IMR-90 (cell line): ENCODE results near the gene DIAPH1. TPM values are rescaled to one million over a fixed set of nuclear protein-coding genes. Genes with fewer than 3 reads are reported as not detected.

ENCODE experiments used
- ATAC-seq: fragments of 200-7000 bp; cut with Tn5 transposase; 2 replicates; pipeline ENCODE4 v1.9.1; 2020; ENCODE audit warnings: low read depth, mild to moderate bottlenecking, moderate library complexity
- BruUV-seq: library from RNA; stranded (reverse); fragments of 400-500 nt; replicated peaks from 2 replicates; lab custom pipeline; 2021; lab: Mats Ljungman, UMichigan
- CTCF ChIA-PET: fragments of 300-600 bp; formaldehyde crosslinking; extraction: SDS; loops from one replicate; lab custom pipeline; 2021; ENCODE audit warnings: antibody characterized with exemption; lab: Yijun Ruan, JAX
- POLR2A ChIA-PET: fragments of 300-600 bp; sonication (Branson Sonifier 250); formaldehyde crosslinking; loops from one replicate; lab custom pipeline; 2022; ENCODE audit warnings: antibody characterized with exemption; ENCODE audit not compliant: unreplicated experiment; lab: Charles Lee
- DNase-seq: peaks from one replicate; pipeline ENCODE4 v3.0.0; 2013
- H2AFZ ChIP-seq: replicated peaks from 2 replicates; pipeline ENCODE3; 2013; ENCODE audit warnings: low read length, mild to moderate bottlenecking; ENCODE audit not compliant: poor library complexity
- H2AK5ac ChIP-seq: 2 replicates; pipeline ENCODE4 v1.6.1; 2013; ENCODE audit warnings: low read depth, low read length, inconsistent platforms
- H2AK9ac ChIP-seq: replicated peaks from 2 replicates; pipeline ENCODE3; 2013; ENCODE audit warnings: mild to moderate bottlenecking, low read depth, low read length, moderate library complexity; ENCODE audit not compliant: poor library complexity
- H2BK120ac ChIP-seq: 2 replicates; pipeline ENCODE4 v1.6.1; 2013; ENCODE audit warnings: low read depth, low read length, inconsistent platforms
- H2BK15ac ChIP-seq: 3 replicates; pipeline ENCODE4 v1.6.1; 2013; ENCODE audit warnings: low read depth, low read length, inconsistent platforms
- H2BK20ac ChIP-seq: 2 replicates; pipeline ENCODE4 v1.6.1; 2013; ENCODE audit warnings: low read depth, mild to moderate bottlenecking, inconsistent platforms, low read length, moderate library complexity
- H2BK5ac ChIP-seq: 2 replicates; pipeline ENCODE4 v1.6.1; 2013; ENCODE audit warnings: mild to moderate bottlenecking, low read depth, low read length, inconsistent platforms; ENCODE audit not compliant: poor library complexity, severe bottlenecking
- H3K14ac ChIP-seq: replicated peaks from 2 replicates; pipeline ENCODE4 v1.6.1; 2013; ENCODE audit warnings: low read depth, low read length, inconsistent platforms
- H3K18ac ChIP-seq: 2 replicates; pipeline ENCODE4 v1.6.1; 2013; ENCODE audit warnings: low read depth, low read length, control low read depth
- H3K23ac ChIP-seq: 2 replicates; pipeline ENCODE4 v1.6.1; 2013; ENCODE audit warnings: low read depth, low read length, inconsistent platforms
- H3K27ac ChIP-seq: 2 replicates; pipeline ENCODE4 v1.5.1; 2013; ENCODE audit warnings: mild to moderate bottlenecking, control low read depth, low read length; ENCODE audit not compliant: insufficient read depth
- H3K27me3 ChIP-seq: 2 replicates; pipeline ENCODE4 v1.6.1; 2013; ENCODE audit warnings: low read length; ENCODE audit not compliant: control insufficient read depth, insufficient read depth
- H3K36me3 ChIP-seq: 2 replicates; pipeline ENCODE4 v1.6.1; 2013; ENCODE audit warnings: low read length, mixed read lengths; ENCODE audit not compliant: control insufficient read depth, insufficient read depth
- H3K4ac ChIP-seq: 2 replicates; pipeline ENCODE4 v1.6.1; 2013; ENCODE audit warnings: low read depth, low read length, inconsistent platforms
- H3K4me1 ChIP-seq: 2 replicates; pipeline ENCODE4 v1.6.1; 2013; ENCODE audit warnings: low read length, mixed read lengths; ENCODE audit not compliant: control insufficient read depth, insufficient read depth
- H3K4me2 ChIP-seq: 2 replicates; pipeline ENCODE4 v1.6.1; 2013; ENCODE audit warnings: low read depth, mild to moderate bottlenecking, control low read depth, low read length, moderate library complexity
- H3K4me3 ChIP-seq: 2 replicates; pipeline ENCODE4 v1.5.1; 2013; ENCODE audit warnings: low read depth, mild to moderate bottlenecking, control low read depth, low read length, moderate library complexity; ENCODE audit not compliant: insufficient read depth
- H3K56ac ChIP-seq: 2 replicates; pipeline ENCODE4 v1.6.1; 2013; ENCODE audit warnings: low read length, inconsistent platforms; ENCODE audit not compliant: insufficient read depth; ENCODE audit errors: extremely low read depth
- H3K79me1 ChIP-seq, 2 experiments: 2 replicates each; pipeline ENCODE4 v1.6.1; 2013; ENCODE audit warnings: low read length in 2 of 2, inconsistent platforms in 1 of 2, low read depth in 1 of 2
- H3K9ac ChIP-seq: 2 replicates; pipeline ENCODE4 v1.6.1; 2013; ENCODE audit warnings: low read depth, low read length, control low read depth
- H3K9me1 ChIP-seq: 2 replicates; pipeline ENCODE4 v1.6.1; 2013; ENCODE audit warnings: low read length, inconsistent platforms; ENCODE audit not compliant: insufficient read depth
- H3K9me3 ChIP-seq: 2 replicates; pipeline ENCODE4 v1.6.1; 2013; ENCODE audit warnings: low read length; ENCODE audit not compliant: control insufficient read depth, insufficient read depth
- H4K20me1 ChIP-seq: 2 replicates; pipeline ENCODE4 v1.6.1; 2013; ENCODE audit warnings: low read length, inconsistent platforms; ENCODE audit not compliant: insufficient read depth
- H4K5ac ChIP-seq: 2 replicates; pipeline ENCODE4 v1.6.1; 2013; ENCODE audit warnings: mild to moderate bottlenecking, low read depth, low read length, control low read depth
- H4K8ac ChIP-seq, 2 experiments: 2 replicates each; pipeline ENCODE4 v1.6.1; 2013; ENCODE audit warnings: low read depth in 2 of 2, low read length in 2 of 2, control low read depth in 1 of 2, inconsistent platforms in 1 of 2
- H4K91ac ChIP-seq: 2 replicates; pipeline ENCODE4 v1.6.1; 2013; ENCODE audit warnings: low read depth, low read length, inconsistent platforms; ENCODE audit not compliant: insufficient read depth
- CHD1 ChIP-seq: IDR thresholded peaks from 2 replicates; pipeline ENCODE4 v1.6.1; 2012; ENCODE audit warnings: low read depth, low read length, improper control_type of control experiment
- MXI1 ChIP-seq: IDR thresholded peaks from 2 replicates; pipeline ENCODE4 v1.6.1; 2012; ENCODE audit warnings: low read depth, mild to moderate bottlenecking, low read length, moderate library complexity, borderline replicate concordance
- RCOR1 ChIP-seq: IDR thresholded peaks from 2 replicates; pipeline ENCODE4 v1.6.1; 2012; ENCODE audit warnings: mild to moderate bottlenecking, low read length, improper control_type of control experiment; ENCODE audit not compliant: insufficient replicate concordance
- WGBS, 2 experiments: methylation state at CpG; one replicate each; pipeline versions ENCODE4 v1.1.5 to v1.1.7; 2013; ENCODE audit warnings: missing lambda C conversion rate in 2 of 2; ENCODE audit not compliant: insufficient read length in 1 of 2; ENCODE audit errors: extremely low coverage in 2 of 2; 5-methylcytosine and 5-hydroxymethylcytosine counted together
- dilution Hi-C: fragments of 300-500 bp; cut with HindIII; formaldehyde crosslinking; loops from one replicate; pipeline ENCODE4 v1.14.3; 2018; ENCODE audit warnings: low sequenced_read_pairs; ENCODE audit not compliant: unreplicated experiment
- in situ Hi-C: fragments of 300-500 bp; cut with MboI; formaldehyde crosslinking; loops from 3 replicates; pipeline ENCODE4 v1.14.3; 2019; ENCODE audit warnings: low sequenced_read_pairs, inconsistent platforms, mixed read lengths
- intact Hi-C: fragments of 100-400 bp; cut with micrococcal nuclease; formaldehyde crosslinking; loops from 2 replicates; pipeline ENCODE4 v1.10.0; 2022
- polyA plus RNA-seq, 3 experiments: library from polyadenylated mRNA; depleted of rRNA; stranded (reverse); fragments of >200 nt; gene quantifications; 2 replicates each; pipeline ENCODE4 v1.2.3, GENCODE V29; 2012; ENCODE audit warnings: low replicate concordance in 1 of 3
- total RNA-seq: library from RNA; depleted of rRNA; stranded (reverse); fragments of >200 nt; gene quantifications from 2 replicates; pipeline ENCODE4 v1.2.3, GENCODE V29; 2012

DIAPH1 gene
- total and polyA plus RNA-seq, 2 of the 4 experiments (the other 2 are of a cell fraction): 12.0 to 37.4 TPM

DNA sequence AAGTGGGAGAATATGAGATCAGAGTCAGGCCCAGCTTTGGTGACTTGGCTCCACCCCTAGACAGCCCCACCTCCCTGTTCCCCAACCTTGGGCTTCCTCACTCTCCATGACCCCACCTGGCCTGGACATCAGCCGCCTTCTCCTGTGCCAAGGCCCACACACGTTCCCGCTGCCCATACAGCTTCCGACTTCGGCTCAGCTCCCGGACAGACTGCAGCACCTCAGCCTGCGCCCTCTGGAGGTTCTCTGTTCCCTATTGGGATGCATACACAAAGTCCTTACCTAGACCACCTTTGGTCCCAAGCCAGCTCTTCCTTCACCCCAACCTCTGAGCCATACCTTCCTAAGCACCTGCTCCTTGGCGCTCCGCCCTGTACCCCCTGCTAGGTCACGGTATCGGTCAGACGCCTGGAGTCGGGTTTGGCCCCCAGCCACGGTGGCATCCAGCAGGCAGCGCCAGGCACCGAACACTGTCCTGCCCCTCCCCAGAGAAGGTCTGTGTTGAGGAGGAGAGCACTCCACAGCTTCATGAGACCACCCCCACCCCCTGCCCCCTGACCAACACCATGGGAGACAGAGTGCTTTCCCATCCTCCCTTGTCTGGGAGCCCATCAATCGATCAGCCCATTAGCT, 30.4 kb upstream of the DIAPH1 start:
- CTCF ChIA-PET: no interaction called here
- POLR2A ChIA-PET: no interaction called here

More for the DNA sequence above, 30.4 kb upstream of the DIAPH1 start:
- H3K18ac ChIP-seq: no peak overlapping the region
- H2AK5ac ChIP-seq: no peak overlapping the region
- no peak overlapping the region for H3K56ac ChIP-seq
- no peaks in the 10 kb centered on the region; the same call in 1 of the 2 replicates for H3K9me1 ChIP-seq
- H3K23ac ChIP-seq: no peak overlapping the region
- H3K4me3 ChIP-seq: no peak overlapping the region
- TF ChIP-seq MXI1 (no peak), CHD1 (no peak), RCOR1 (no peak)
- no peak overlapping the region for H4K91ac ChIP-seq
- intact Hi-C loops: no loop called here
- no TSS peak for BruUV-seq
- peaks cover 10 to 17% of the 10 kb centered on the region in 2 experiments for H3K79me1 ChIP-seq
- peaks cover 3% of the 10 kb centered on the region; the same call in 1 of the 2 replicates for H4K20me1 ChIP-seq
- H2BK15ac ChIP-seq: no peak overlapping the region
- dilution Hi-C loops: no loop called here
- H3K27me3 ChIP-seq: no peaks in the 10 kb centered on the region
- H2BK5ac ChIP-seq: no peak overlapping the region
- peaks cover 10% of the 10 kb centered on the region; the same call in 1 of the 2 replicates for H3K4me1 ChIP-seq
- 93% methylated on average over 7 of the region's 17 CpGs; no CpG with 5 or more reads in 1 of the 2 experiments for WGBS, 2 experiments
- no peak overlapping the region for H4K5ac ChIP-seq
- no peak overlapping the region for H3K4me2 ChIP-seq
- in situ Hi-C loops: no loop called here
- no peak overlapping the region for H3K14ac ChIP-seq
- H2AFZ ChIP-seq: no peak overlapping the region
- no peak overlapping the region for H2AK9ac ChIP-seq
- no peak overlapping the region for H2BK120ac ChIP-seq
- no peak overlapping the region for H3K4ac ChIP-seq
- H3K36me3 ChIP-seq: peaks cover 38% of the 10 kb centered on the region
- no peaks in the 10 kb centered on the region for H3K9me3 ChIP-seq
- H3K27ac ChIP-seq: no peak overlapping the region
- DNase-seq: no peak
- H2BK20ac ChIP-seq: no peak overlapping the region
- no peak overlapping the region for H3K9ac ChIP-seq
- no peak for ATAC-seq
- H4K8ac ChIP-seq: no peak overlapping the region
